Measurements from ENCODE around the gene CELA2B.

CELA2B gene

GRCh38 chr1:15540186-15540585 lies 64.3 kb downstream of the CELA2B start:
- H3K9me3 ChIP-seq (ENCODE audit: insufficient read depth, low read length), result no peaks in the 10 kb centered on the region
- H3K4me1 ChIP-seq (ENCODE audit: low read length), result no peaks in the 10 kb centered on the region
- H2AFZ ChIP-seq (ENCODE audit: low read depth, low read length), result no peak overlapping the region
- TF ChIP-seq EZH2phosphoT487 (IDR thresholded peaks at IDR 0.05; ENCODE audit: low read depth), result no peak
- no peak for TF ChIP-seq CTCF (IDR thresholded peaks at IDR 0.05; ENCODE audit: low read depth, low read length)
- H3K27me3 ChIP-seq (ENCODE audit: low read depth, low read length), result no peaks in the 10 kb centered on the region
- H3K36me3 ChIP-seq (replicated peaks; ENCODE audit: low read depth, low read length), result peaks cover 2% of the 10 kb centered on the region
- H4K20me1 ChIP-seq (ENCODE audit: insufficient read depth, low read length), result no peaks in the 10 kb centered on the region
- no peaks in the 10 kb centered on the region for H3K79me2 ChIP-seq (ENCODE audit: low read length)
- no peak overlapping the region for H3K4me2 ChIP-seq (ENCODE audit: low read length)
- no peak overlapping the region for H3K4me3 ChIP-seq (ENCODE audit: low read length)
- H3K9ac ChIP-seq (ENCODE audit: low read length), result no peak overlapping the region
- H3K27ac ChIP-seq (ENCODE audit: low read length), result no peak overlapping the region
